Activated gamma-delta T cell treated with anti-CD3 and anti-CD28 coated beads, Interleukin-2, amount 50 U/mL, for 16 hours (primary cell): ENCODE results near the gene RGL3.
"Not testable (repeated sequence)": the region's sequence is repeated elsewhere in the genome, so short reads cannot be mapped to it uniquely, and the experiment has no call there.

Experiments used
- DNase-seq: peaks from one replicate; pipeline ENCODE4 v3.0.0-alpha.2; 2020; ENCODE audit warnings: low read depth

Gene RGL3

GRCh38 chr19:11418549-11419506 is at the start of gene RGL3:
RGL3 (minus strand) TSS chr19:11419314; CDS start chr19:11419278, 36 bp downstream.
- DNase-seq = no peak

- DNase-seq = not testable (repeated sequence)
These were observed 49.2 kb upstream of the RGL3 start for GRCh38 chr19:11468266-11468845.

GRCh38 chr19:11465600-11465999 is 46.5 kb upstream of the RGL3 start:
- DNase-seq = no peak

GRCh38 chr19:11464333-11465265 is 45.5 kb upstream of the RGL3 start:
- no peak for DNase-seq

- no peak for DNase-seq
These were observed 44.3 kb upstream of the RGL3 start for GRCh38 chr19:11463391-11463790.

GRCh38 chr19:11461453-11461852 is 42.3 kb upstream of the RGL3 start:
- no peak for DNase-seq

GRCh38 chr19:11460207-11460606 is 41.1 kb upstream of the RGL3 start:
- DNase-seq = no peak

GRCh38 chr19:11458912-11459311 is 39.8 kb upstream of the RGL3 start:
- DNase-seq = not testable (repeated sequence)

GRCh38 chr19:11458236-11458900 is 39.3 kb upstream of the RGL3 start:
- no peak for DNase-seq

- DNase-seq = no peak
These were observed 38.7 kb upstream of the RGL3 start for GRCh38 chr19:11457831-11458230.

- no peak for DNase-seq
These were observed 38.0 kb upstream of the RGL3 start for GRCh38 chr19:11457115-11457514.

- no peak for DNase-seq
These were observed 37.5 kb upstream of the RGL3 start for GRCh38 chr19:11456659-11457058.

- not testable (repeated sequence) for DNase-seq
These were observed 36.1 kb upstream of the RGL3 start for GRCh38 chr19:11455233-11455554.

- DNase-seq = no peak
These were observed 34.6 kb upstream of the RGL3 start for GRCh38 chr19:11453468-11454341.

GRCh38 chr19:11452620-11453310 is 33.7 kb upstream of the RGL3 start:
- no peak for DNase-seq

- DNase-seq = no peak
These were observed 32.9 kb upstream of the RGL3 start for GRCh38 chr19:11451871-11452619.

- no peak for DNase-seq
These were observed 32.3 kb upstream of the RGL3 start for GRCh38 chr19:11451327-11451870.

- DNase-seq = no peak
These were observed 31.6 kb upstream of the RGL3 start for GRCh38 chr19:11450570-11451326.
